GM19099 (cell line): ENCODE measurements around the gene CHSY1.

Source experiments
- POLR2A ChIP-seq: IDR thresholded peaks from 3 replicates; pipeline ENCODE4 v1.6.1; 2011; ENCODE audit warnings: low read depth; ENCODE audit not compliant: insufficient read length; ENCODE audit errors: extremely low read depth

Gene CHSY1

DNA sequence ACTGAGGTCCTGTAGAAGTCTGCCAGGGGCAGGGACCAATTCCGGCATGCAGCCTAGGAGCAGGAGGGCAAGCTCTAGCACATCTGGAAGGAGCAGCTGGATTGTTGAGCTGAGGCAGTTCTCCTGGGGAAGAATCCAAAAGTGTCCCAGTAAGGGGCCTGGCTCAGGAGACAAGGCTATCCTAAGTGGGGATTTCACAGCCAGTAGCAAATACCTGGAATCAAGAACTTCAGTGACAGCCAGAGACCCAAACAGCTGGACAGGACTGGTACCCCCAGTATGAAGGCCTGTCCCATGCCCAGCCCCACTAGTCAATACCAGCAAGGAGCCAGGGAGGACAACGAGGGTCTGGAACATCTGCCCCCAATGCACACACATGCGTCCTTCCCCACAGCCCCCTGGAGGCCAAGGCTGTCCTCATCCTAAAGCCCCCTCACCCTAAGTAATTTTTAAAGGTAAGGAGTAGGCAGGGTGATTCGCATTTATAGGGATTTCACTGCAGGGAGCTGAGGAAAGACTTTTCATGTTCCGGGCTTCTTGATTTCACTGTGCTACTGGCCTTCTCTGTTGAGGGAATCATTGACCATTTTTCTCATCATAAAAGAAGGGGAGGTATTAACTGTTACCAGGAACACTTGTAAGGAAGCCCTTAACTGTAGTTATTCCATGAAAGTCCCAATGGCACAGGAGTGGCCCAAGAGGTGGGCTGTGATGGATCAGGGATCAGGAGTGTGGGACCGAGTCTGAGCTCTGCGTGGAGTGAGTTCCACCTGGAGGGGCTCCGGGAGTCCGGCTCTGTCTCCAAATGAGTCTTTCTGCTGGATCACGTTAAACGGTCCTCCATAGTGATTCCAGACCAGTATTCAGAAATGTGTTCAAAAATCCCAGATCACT, 2.6 kb upstream of the CHSY1 start:
- TF ChIP-seq POLR2A: no peak

DNA sequence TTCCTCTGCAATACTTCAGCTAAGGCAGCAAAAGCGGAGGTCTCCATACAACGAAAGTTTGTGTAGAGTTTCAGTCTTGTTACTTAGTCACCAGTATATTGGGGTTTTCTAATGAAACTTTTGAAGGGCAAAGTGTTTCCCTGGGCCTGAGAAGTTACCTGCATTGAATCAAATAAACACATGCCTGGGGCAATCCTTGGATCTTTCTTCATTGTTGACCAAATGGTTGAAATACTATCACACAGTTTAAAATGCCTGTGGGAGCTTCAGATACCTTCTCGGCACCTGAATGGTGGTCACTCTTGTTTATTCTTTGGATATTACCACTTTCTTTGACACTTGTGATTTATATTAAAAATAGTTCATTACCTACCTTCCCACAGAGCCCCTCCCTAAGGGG, 988 bp upstream of the CHSY1 start:
- TF ChIP-seq POLR2A: no peak

DNA sequence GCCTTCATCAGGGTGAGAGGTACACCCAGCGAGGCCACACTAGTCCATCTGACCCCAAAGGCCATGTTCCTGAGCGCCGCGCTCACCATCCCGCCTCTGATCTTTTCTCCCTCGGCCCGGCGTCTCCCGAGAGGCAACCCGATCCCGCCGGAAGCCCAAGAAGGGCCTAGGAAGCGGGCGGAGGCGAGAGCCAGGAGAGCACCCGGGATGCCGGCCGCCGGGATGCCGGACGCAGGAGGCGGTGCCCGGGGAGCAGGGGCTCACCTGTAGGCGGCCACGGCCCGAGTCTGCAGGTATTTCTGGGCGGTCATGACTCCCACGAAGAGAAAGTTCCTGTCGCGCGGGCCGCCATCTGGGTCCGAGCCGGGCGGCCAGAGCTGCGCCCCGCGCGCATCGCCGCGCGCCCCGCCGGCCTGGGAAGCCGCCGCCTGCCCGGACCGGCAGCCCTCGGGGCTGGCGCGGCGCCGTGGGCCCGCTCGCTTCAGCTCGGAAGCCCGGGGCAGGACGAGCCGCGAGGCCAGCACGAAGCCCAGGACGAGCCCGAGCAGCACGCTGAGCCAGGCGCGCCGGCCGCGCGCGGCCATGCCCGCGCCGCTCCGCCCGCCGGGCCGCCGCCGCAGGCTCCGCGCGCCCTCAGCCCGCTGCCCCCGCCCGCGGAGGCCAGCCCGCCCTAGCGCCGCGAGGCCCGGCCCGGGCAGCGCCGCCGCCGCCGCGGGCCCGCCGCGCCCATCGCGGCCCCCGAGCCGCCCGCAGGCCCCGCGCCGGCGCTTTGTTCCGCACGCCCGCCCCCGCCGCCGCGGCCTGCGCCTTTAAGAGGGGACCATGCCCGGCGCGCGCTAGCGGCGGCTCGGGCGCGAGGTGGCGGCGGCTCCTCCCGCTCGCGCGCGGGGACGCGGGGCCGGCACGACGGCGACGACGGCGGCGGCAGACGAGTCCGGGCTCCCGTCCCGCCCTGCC, 697 bp downstream of the CHSY1 start:
- TF ChIP-seq POLR2A: no peak

DNA sequence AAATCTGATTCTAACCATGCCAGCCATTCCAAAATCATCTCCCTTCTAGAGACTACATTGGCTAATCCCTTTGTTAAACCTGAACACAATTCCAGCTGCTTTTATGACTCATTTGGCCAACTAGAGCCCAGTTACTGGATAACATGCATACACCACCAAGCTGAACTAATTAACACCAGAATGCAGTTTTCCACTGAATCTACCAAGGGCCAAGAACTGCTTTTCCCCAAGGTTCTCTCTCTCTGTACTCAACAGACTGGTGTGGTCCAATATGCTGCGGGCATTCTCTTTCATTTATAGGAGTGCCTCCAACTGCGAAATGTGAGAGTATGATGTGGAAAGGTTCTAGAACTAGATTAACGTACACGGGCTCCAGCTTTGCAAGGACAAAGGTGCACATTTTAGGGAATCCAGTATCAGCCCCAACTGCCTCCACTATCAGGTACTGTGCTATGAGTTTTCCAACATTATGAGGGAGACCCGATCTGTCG, 1.5 kb downstream of the CHSY1 start:
- TF ChIP-seq POLR2A: no peak

DNA sequence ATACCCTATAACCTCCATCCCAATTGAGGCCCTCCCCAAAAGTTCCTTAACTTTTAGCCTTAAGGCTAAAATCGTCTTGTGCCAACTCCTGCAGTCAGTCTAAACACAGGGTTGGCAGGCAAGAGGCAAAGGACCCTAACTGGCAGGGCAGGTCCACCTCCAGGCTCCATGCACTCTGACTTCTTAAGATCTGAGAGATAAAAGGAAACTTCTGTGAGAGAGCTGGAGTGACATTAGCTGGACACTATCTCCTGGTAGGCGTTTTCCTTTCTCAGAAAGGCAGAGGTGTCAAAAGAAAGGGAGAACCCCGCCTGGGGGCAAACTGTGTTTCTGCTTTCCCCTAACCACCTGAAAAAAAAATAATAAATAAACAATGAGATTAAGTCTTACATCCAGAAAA, 3.6 kb downstream of the CHSY1 start:
- TF ChIP-seq POLR2A: no peak

DNA sequence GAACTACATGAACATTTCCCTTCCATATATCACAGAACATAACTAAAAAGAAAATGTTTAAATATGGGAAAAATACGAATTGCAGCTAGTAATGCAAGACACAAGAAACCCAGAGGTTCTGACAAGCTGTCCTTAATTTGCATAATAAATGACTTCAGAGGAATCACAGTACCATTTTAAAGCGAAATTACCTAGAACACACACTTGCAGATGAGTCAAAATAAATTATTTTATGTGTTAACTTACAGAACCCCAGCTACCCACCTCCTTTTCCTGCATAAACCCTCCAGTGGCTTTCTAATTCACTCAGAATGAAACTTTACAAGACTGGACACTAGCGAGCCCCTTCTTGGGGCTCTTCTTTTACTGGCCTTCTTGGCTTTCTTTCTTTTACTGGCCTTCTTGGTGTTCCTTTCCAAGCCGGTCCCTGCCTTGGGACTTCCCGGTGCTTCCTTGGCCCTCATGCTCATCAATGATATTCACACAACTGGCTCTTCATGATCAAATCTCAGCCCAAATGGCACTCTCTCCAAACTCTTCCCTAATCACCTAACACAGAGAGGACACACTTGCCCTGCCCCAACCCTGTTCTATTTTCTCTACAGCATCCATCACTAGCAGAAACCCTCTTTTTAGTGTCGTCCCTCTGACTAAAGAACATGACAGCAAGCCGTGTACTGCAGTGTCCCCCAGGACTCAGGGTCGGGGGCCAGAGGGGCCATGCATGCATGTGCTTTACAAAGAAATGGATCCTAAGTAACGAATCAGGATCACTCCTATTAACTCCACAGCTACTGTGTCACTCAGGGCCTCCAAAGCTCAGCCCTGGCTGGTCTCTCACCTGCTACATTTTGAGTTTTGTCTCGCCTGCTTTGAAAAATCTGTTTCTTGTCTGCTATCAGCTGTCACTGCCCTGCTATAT, 4.8 kb downstream of the CHSY1 start:
- TF ChIP-seq POLR2A: no peak

DNA sequence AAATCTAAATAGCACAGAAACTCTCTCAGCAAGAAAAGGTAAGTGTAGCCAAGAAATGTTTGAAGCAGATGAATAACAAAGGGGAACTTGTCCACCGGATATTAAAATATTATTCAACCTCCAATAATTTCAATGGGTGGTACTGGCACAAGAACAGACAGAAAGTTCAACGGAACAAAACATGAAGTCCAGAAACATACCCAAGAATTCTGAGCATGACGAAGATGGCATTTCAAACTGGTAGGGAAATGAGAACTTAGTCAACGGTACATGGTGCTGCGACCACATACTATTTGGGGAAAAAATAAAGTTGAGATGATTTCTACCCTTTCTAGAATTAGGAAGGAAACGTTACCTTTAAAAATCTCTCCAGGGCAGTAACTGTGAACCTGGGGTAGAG, 5.5 kb downstream of the CHSY1 start:
- TF ChIP-seq POLR2A: no peak

DNA sequence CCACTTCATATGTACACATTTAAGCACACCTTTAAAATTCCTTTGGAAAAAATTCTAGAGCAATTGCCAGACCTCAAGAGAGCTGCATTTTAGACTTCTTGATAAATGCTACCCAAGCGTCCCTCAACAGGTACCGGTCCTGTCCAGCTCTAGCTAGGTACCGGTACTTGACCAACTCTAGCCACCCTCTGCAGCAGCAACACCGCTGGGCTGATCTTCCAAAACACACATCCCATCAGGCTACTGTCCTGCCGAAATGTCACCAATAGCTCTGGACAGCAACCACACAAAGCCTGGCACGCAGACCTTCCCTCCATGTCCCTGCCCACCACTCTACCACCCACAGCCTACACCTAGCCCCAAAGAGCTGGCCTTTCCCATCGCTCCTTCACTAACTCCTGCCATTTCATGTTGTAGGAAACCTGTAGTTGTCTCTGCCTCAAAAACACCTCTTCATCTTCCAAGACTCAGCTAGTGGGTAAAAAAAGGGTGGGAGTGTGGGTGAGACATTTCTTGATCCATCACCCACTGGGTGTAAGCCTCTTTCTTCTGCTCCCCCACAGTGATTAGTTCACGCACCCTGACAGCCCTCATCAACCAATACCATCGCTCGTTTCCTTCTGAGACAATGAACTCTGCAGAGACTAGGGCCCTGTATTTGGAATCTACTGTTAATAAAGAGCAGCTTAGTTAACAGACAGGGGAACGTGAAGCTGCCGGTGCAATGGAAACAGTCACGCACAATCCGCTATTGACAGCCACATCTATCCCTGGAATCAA, 6.8 kb downstream of the CHSY1 start:
- no peak for TF ChIP-seq POLR2A

DNA sequence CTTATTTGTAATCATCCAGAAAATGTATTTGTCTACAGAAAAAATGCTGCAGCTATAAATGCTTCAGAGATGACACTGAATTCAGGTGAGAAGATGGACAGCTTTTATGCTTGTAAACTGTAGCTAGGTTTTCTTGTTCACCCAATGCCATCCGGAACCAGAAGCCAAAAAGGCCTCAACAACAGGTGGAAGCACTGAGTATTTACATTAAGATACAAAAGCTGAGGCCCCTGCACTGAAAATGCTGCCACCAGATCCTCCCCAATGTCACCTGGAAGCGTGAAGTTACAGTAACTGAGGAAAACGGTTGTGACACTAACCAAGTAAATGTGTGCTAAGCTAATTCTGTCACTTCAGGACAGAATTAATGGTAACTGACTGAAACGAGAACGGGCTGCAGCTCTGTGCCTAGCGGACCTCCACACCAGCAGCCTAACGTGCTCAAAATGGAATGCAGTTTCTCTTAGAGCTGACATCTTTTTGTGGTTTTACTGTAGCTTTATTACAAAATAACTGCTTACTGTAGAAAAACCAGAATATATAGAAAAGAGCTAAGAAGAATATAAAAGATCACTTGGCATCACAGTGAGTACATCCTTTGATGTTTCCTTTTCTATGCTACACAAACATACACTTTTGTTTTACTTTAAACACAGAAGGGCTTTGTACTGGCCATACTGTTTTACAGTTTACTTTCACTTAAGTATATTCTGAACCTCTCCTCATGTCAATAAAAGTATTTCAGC, 7.6 kb downstream of the CHSY1 start:
- no peak for TF ChIP-seq POLR2A

DNA sequence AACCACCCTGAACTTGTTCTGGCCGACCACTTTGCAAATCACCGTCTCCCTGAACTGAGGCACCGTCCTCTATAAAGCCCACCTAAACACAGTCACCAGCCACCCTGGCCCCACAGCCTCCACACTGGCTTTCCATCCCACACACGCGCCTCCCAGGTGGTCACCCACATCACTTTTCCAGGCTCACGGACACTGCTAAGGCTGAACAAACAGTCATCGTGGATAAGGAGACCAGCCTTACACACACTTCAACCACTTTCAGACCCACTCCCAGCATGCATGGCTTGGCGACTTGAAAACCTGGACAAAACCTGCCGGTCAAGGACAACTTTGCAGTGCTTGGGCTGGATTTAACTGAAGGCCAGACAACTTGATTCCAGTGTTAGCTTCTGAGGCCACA, 8.4 kb downstream of the CHSY1 start:
- no peak for TF ChIP-seq POLR2A

DNA sequence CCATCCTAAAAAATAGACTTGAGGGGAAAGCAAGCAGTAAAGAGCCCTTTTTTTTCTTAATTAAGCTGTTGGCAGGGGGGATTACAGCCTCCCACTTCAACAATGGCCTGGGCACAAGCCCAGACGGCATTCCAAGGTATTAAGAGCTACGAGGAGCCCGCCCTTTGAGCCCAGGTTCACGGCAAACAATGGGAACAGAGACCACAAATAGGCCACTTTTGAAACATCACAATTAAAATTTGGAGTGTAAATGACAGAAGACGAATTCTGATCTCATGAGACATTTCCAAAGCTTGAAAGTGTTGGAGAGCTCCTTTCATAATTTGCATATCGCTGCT, 8.9 kb downstream of the CHSY1 start:
- TF ChIP-seq POLR2A: no peak

DNA sequence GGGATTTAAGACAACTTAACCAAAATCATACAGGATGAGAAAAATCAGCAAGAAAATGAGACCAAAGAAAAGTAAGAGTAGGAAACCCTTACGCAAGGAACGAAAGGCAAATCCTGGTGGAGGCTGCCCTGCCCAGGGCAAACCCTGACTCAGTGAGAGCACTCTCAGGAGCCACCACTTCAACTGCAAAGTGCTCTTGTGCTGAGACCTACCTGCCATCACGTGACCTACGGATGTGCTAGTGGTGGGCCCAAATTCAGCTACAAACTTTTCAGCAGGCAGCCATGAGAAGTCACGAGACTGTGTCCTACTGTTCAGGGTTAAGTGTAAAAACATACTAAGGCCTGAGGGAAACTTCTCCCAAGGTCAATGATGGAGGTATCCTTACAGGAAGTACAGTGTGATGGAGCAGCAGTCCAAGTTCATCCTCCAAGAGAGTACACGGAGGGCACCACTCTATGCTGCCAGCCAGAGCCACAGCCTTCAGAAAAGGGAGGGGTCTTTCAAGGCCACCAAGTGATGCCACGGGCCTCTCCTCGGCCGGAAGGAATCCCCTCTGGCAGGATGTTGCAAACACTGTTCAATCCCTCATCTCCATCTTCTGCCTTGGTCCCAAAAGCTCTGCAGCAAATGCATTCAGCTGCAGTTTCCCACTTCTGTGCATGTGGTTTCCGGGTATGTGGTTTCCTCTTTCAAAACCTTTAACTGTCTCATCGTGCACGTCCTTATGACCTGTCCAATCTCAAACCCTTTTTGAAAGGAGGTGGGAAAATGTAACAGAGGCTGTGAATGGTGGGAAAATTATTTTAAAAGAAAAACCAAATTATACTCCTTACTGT, 9.5 kb downstream of the CHSY1 start:
- no peak for TF ChIP-seq POLR2A
